CD4-positive, alpha-beta T cell treated with Interleukin-1 beta for 1 hour (primary cell): ENCODE measurements around the gene PGAP1.

Experiments
- DNase-seq, 2 donors: peaks; one replicate each; pipeline ENCODE4 v3.0.0-alpha.2; 2020 to 2022

The PGAP1 gene

GRCh38 chr2:196926562-196927375 is at the start of gene PGAP1:
Gene PGAP1, minus strand, starts transcription at chr2:196926707. Its CDS starts 91 bp downstream, at chr2:196926616.
- DNase-seq, result peak; percentile 88 to 89

DNA sequence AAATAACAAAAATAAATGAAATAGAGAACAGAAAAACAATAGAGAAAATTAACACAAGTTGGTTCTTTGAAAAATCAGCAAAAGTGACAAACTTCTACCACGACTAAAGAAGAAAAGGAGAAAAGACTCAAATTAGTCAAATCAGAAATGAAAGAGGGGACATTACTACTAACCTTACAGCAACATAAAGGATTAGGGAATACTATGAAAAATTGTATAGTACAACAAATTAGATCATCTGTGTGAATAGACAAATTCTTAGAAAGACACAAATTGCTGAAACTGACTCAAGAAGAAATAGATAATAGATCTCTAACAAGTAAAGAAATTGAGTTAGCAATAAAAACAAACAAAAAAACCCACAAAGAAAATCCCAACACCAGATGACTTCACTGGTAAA is 48.5 kb upstream of the PGAP1 start:
- no peak for DNase-seq

- DNase-seq, result no peak
Observed at GRCh38 chr2:196971574-196972279, 45.2 kb upstream of the PGAP1 start.

GRCh38 chr2:196970099-196970498 is 43.6 kb upstream of the PGAP1 start:
- DNase-seq, result no peak

DNA sequence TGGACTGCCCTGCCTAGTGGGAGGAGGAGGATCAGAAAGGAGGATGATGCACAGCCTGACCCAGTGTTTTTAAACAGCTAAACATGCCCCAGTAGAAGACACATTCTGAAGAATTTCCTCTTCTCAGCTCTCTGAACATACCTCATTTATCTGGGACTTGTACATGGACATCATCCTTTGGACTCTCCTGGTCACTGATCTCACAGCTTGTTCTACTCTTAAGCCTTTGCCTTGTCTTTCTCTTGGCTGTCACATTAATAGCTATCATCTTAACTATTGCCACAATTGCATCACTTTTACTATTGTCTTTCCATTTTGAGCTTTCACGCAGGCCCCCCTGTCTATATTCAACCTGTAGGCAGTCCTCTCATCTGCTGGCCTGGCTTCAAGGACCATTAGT is 42.0 kb upstream of the PGAP1 start:
- no peak for DNase-seq

DNA sequence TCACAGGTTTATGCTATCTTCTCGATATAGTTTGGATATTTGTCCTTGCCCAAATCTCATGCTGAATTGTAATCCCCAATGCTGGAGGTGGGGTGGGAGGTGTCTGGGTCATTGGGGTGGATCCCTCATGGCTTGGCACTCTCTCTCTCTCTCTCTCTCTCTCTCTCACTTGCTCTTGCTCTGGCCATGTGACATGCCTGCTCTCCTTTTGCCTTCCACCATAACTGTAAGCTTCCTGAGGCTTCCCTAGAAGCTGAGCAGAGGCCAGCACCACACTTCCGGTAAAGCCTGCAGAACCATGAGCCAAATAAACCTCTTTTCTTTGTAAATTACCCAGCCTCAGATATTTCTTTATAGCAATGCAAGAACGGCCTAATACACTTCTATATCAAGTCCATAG is 41.3 kb upstream of the PGAP1 start:
- no peak for DNase-seq

GRCh38 chr2:196967116-196967515 is 40.6 kb upstream of the PGAP1 start:
- no peak for DNase-seq

DNA sequence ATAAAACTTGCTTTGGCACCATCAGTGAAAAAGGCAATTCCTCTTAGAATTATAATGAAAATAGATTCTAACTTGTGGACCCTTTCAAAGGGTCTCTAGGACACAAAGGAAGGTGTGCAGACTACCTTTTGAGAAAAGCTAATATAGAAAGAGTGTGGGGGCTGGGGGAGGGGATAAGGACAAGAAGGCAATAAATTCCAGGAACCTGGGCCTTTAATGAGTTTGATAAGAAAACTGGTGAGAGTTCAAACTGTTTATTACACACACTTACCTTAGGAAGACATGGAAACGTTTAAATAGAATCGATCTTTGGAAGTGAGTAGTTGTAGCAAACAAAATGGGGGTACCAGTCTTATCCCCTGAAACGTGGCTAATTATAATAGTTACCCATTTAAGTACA is 39.6 kb upstream of the PGAP1 start:
- DNase-seq, result no peak

GRCh38 chr2:196965651-196966050 is 39.1 kb upstream of the PGAP1 start:
- DNase-seq, result no peak

- no peak for DNase-seq
Observed at GRCh38 chr2:196963961-196964360, 37.5 kb upstream of the PGAP1 start.

DNA sequence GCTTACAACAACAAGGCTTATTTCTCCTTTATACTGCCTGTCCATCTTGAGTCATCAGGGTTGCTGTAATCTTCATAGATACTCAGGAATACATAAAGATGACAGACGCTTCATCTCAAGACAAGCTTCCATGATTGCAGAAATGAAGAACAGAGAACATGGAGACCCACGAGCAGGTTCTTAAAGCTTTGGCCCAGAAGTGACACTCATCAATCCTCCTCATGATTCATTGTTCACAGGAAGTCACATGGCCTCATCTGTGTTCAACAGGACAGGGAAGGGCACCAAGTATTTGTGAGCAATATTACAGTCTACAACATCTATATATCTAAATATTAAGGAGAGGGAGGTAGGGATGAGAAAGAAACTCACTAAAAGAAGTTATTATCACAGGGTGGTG is 36.5 kb upstream of the PGAP1 start:
- DNase-seq, result no peak

GRCh38 chr2:196962325-196962724 is 35.8 kb upstream of the PGAP1 start:
- no peak for DNase-seq

DNA sequence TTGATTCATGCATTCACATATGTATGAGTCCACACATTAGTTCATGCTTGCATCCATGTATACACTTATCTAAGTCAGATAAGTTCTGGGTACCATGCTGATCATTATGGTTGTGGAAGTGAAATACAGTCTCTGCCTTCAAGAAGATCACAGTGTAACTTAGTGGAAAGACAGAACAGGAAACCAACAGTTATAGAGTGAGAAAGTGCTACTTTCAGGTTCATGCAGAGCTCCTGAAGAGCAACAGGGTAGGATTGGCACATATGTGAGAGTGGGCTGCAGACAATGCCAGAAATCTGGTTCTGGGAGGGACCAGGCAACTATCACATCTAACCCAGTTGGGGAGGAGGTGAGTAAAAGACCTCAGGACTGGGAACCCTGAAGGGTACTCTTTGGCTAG is 35.4 kb upstream of the PGAP1 start:
- no peak for DNase-seq

GRCh38 chr2:196959734-196960338 is 33.3 kb upstream of the PGAP1 start:
- no peak for DNase-seq

GRCh38 chr2:196959281-196959680 is 32.8 kb upstream of the PGAP1 start:
- no peak for DNase-seq

GRCh38 chr2:196957881-196958525 is 31.5 kb upstream of the PGAP1 start:
- DNase-seq, result no peak

DNA sequence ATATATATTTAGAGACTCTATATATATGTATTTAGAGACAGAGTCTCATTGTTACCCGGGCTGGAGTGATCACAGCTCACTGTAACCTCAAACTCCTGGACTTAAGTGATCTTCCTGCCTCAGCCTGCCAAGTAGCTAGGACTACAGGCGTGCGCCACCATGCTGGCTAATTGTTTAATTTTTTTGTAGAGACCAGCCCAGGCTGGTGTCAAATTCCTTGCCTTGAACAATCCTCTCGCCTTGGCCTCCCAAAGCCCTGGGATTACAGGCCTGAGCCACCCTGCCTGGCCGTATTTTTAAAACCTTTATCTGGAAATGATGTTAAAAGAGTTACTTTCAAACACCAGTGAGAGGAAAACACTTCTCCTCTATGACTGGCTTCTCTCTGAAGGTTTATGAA is 30.9 kb upstream of the PGAP1 start:
- no peak for DNase-seq

- DNase-seq, result no peak
Observed at GRCh38 chr2:196956069-196956468, 29.6 kb upstream of the PGAP1 start.

GRCh38 chr2:196955036-196955435 is 28.5 kb upstream of the PGAP1 start:
- no peak for DNase-seq

DNA sequence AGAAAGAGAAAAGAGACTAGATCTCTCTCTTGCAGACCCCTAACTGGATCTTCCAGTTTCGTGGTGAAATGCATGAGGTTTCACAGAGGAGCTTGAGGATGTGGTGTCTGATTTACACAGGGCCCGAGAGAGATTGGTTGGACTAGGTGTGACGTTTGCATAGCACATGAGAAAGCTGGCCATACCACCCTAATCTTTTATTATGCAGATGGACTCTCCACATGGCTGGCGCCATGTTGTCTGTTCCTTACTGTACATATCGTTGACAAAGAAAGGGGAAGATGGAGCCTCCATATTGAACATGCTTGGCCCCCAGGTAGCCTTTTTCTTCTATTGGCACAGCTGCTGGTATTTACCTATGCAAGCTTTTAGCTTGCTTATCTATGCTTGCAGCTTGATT is 27.5 kb upstream of the PGAP1 start:
- no peak for DNase-seq

DNA sequence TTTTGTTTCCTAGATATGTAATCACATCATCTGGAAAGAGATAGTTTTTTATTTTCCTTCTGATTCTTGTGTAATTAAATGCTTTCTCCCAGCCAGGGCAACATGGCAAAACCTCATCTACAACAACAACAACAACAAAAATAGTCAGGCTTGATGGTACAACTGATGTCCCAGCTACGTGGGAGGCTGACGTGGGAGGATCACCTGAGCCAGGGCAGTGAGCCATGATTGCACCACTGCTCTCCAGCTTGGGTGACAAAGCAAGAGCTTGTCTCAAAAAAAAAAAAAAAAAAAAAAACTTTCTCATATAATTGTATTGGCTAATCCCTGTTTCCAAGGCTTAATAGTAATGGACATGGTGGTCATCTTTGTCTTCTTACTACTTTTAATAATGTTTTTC is 26.4 kb upstream of the PGAP1 start:
- no peak for DNase-seq

DNA sequence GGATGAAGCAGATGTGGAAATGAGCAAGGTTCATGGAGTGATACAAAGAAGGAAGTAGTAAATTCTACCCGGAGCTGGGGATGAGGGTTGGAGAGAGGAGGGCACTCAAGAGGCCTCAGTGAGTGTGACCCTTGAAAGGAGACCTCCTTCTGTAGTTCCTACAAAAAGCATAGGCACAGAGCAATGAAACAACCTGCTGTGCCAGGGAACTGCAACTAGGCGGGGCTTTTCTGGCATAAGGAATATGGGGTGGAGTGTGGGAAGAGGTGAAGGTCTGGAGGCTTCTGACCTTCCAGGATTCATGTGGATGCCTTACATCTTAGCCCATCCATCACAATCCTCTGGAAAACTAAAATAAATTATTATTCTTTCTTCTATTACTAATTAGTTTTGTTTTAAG is 25.5 kb upstream of the PGAP1 start:
- DNase-seq, result no peak

- DNase-seq, result no peak
Observed at GRCh38 chr2:196949116-196949515, 22.6 kb upstream of the PGAP1 start.

DNA sequence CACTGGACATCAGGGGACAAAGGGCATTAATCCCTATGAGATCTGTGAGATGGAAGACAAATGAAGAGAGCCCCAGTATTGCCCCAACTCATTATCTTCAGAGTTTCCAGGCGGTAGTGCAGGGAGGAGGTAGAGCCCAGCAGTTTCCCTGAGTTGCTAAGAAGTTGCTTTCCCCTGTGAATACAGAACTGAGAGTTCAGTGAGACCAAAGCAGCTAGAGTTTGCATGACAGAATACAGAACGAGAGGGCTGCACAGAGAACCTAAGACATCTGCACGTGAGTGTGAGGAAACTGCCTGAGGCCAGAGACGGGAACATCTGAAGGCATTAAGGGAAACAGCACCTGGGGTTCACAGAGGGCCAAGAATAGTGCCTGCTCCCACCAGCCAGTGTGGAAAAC is 18.1 kb upstream of the PGAP1 start:
- DNase-seq, result no peak
